ENCODE measurements around the gene GRB2.

Gene GRB2

DNA sequence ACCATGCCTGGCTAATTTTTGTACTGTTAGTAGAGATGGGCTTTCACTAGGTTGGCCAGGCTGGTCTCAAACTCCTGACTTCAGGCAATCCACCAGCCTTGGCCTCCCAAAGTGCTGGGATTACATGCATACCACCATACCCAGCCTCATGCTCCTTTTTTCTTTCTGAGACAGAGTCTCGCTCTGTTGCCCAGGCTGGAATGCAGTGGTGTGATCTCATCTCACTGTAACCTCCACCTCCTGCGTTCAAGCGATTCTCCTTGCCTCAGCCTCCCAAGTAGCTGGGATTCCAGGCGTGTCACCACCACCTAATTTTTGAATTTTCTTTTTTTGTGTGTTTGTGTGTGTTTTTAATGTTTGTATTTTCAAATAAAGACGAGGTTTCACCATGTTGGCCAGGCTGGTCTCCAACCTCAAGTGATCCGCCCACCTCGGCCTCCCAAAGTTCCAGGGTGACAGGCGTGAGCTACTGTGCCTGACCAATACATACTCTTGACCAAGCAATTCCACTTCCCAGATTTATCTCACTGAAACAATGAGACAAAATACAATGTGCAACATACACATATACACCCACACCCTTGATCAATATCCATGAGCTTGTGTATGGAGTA lies 5.0 kb downstream of the GRB2 start:
- Histone ChIP-seq H3K4me3 (ENCODE audit: low read depth, low read length) (no peak overlapping the region), H3K4me2 (ENCODE audit: low read length) (no peak overlapping the region), H3K79me2 (peaks cover 72% of the 10 kb centered on the region), H3K9ac (no peak overlapping the region), H3K27me3 (ENCODE audit: control insufficient read depth, insufficient read depth, low read length) (no peaks in the 10 kb centered on the region), H3K36me3 (ENCODE audit: control insufficient read depth, insufficient read depth, low read length) (no peaks in the 10 kb centered on the region), H3K27ac (no peak overlapping the region), H3K4me1 (peaks cover under 1% of the 10 kb centered on the region), H3K9me3 (ENCODE audit: control insufficient read depth, low read length) (no peaks in the 10 kb centered on the region), H2AFZ (no peak overlapping the region)
- TF ChIP-seq, protein P1, sequence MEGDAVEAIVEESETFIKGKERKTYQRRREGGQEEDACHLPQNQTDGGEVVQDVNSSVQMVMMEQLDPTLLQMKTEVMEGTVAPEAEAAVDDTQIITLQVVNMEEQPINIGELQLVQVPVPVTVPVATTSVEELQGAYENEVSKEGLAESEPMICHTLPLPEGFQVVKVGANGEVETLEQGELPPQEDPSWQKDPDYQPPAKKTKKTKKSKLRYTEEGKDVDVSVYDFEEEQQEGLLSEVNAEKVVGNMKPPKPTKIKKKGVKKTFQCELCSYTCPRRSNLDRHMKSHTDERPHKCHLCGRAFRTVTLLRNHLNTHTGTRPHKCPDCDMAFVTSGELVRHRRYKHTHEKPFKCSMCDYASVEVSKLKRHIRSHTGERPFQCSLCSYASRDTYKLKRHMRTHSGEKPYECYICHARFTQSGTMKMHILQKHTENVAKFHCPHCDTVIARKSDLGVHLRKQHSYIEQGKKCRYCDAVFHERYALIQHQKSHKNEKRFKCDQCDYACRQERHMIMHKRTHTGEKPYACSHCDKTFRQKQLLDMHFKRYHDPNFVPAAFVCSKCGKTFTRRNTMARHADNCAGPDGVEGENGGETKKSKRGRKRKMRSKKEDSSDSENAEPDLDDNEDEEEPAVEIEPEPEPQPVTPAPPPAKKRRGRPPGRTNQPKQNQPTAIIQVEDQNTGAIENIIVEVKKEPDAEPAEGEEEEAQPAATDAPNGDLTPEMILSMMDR (IDR thresholded peaks at IDR 0.05): no peak

DNA sequence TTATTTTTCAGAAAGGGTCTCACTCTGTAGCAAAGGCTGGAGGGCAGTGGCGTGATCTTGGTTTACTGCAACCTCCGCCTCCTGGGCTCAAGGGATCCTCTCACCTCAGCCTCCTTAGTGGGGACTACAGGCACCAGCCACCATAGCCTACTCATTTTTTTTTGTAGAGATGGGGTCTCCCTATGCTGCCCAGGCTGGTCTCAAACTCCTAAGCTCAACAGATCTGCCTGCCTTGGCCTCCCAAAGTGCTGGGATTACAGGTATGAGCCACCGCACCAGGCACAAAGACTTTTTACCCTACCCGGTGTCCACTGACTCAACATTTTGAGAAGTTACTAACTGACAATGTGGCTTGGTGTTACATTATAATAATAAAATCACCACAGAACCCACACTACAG lies 7.2 kb downstream of the GRB2 start:
- Histone ChIP-seq H3K9ac (no peak overlapping the region), H3K27ac (no peak overlapping the region), H3K27me3 (ENCODE audit: control insufficient read depth, insufficient read depth, low read length) (no peaks in the 10 kb centered on the region), H3K36me3 (ENCODE audit: control insufficient read depth, insufficient read depth, low read length) (no peaks in the 10 kb centered on the region), H3K79me2 (peaks cover 69% of the 10 kb centered on the region), H2AFZ (no peak overlapping the region), H3K4me3 (ENCODE audit: low read depth, low read length) (no peak overlapping the region), H3K4me1 (peaks cover 13% of the 10 kb centered on the region), H3K9me3 (ENCODE audit: control insufficient read depth, low read length) (no peaks in the 10 kb centered on the region), H3K4me2 (ENCODE audit: low read length) (no peak overlapping the region)
- TF ChIP-seq, protein P1 (IDR thresholded peaks at IDR 0.05): no peak

DNA sequence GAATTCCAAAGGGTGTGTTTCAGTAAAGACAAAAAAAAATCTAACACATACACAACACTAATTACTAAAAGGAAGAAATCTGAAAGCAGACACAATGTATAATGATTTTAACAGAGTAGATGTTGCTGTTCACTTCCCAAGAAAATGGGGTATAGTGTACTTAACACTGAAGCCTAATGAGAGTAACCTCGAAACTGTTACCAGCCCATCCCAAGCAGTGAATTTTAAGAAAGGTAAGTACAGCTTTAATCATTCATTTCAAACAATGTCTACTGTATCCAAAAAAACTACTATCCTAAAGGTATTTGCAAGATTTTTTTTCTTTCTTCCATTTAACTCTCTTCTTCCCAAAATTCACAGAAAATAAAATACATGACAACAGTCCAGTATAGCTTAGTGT lies 8.3 kb downstream of the GRB2 start:
- no peaks in the 10 kb centered on the region for H3K36me3 ChIP-seq (ENCODE audit: control insufficient read depth, insufficient read depth, low read length)
- TF ChIP-seq, protein P1 (IDR thresholded peaks at IDR 0.05): no peak
- H3K9me3 ChIP-seq (ENCODE audit: control insufficient read depth, low read length): no peaks in the 10 kb centered on the region
- no peak overlapping the region for H3K4me2 ChIP-seq (ENCODE audit: low read length)
- H3K4me1 ChIP-seq: peaks cover 21% of the 10 kb centered on the region
- H3K79me2 ChIP-seq: peaks cover 62% of the 10 kb centered on the region
- H3K27ac ChIP-seq: no peak overlapping the region
- H2AFZ ChIP-seq: no peak overlapping the region
- H3K9ac ChIP-seq: no peak overlapping the region
- H3K27me3 ChIP-seq (ENCODE audit: control insufficient read depth, insufficient read depth, low read length): no peaks in the 10 kb centered on the region
- H3K4me3 ChIP-seq (ENCODE audit: low read depth, low read length): no peak overlapping the region

DNA sequence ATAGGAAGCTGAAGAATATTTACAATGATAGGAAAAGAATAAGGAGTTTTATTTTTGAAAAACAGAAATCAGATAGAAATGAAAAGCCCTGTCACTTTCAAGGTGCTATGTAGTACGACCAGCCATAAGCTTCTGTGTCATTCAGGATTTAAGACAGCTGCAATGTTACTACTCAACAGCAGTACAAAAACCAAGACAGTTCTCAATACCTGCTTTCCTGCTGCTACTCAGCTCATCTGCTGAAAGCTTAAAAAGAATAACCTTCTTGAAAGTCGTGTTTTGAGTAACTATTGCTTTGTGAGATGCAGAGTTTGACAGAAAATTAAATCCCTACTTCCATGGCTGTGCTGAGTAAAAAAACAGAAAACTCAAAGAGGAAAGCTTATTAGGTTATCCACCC lies 8.7 kb downstream of the GRB2 start:
- Histone ChIP-seq H3K9me3 (ENCODE audit: control insufficient read depth, low read length) (no peaks in the 10 kb centered on the region), H3K27ac (no peak overlapping the region), H3K36me3 (ENCODE audit: control insufficient read depth, insufficient read depth, low read length) (no peaks in the 10 kb centered on the region), H3K4me2 (ENCODE audit: low read length) (no peak overlapping the region), H2AFZ (no peak overlapping the region), H3K4me3 (ENCODE audit: low read depth, low read length) (no peak overlapping the region), H3K27me3 (ENCODE audit: control insufficient read depth, insufficient read depth, low read length) (no peaks in the 10 kb centered on the region), H3K9ac (no peak overlapping the region), H3K4me1 (peaks cover 21% of the 10 kb centered on the region), H3K79me2 (peaks cover 58% of the 10 kb centered on the region)
- TF ChIP-seq, protein P1 (IDR thresholded peaks at IDR 0.05): no peak

DNA sequence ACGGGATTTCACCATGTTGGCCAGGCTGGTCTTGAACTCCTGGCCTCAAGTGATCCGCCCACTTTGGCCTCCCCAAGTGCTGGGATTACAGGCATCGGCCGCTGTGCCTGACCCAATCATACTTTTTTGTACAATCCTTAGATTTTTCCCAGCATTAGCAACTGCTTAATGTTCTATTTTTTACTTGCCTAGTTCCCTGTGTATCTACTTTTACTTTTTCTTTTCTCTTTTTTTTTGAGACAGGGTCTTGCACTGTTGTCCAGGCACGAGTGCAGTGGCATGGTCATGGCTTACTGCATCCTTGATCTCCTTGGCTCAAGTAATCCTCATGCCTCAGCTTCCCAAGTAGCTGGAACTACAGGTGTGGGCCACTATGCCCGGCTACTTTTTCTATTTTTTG lies 9.5 kb downstream of the GRB2 start:
- peaks cover 24% of the 10 kb centered on the region for H3K4me1 ChIP-seq
- peaks cover 57% of the 10 kb centered on the region for H3K79me2 ChIP-seq
- no peak overlapping the region for H2AFZ ChIP-seq
- no peak overlapping the region for H3K4me2 ChIP-seq (ENCODE audit: low read length)
- H3K4me3 ChIP-seq (ENCODE audit: low read depth, low read length): no peak overlapping the region
- H3K36me3 ChIP-seq (ENCODE audit: control insufficient read depth, insufficient read depth, low read length): no peaks in the 10 kb centered on the region
- no peaks in the 10 kb centered on the region for H3K27me3 ChIP-seq (ENCODE audit: control insufficient read depth, insufficient read depth, low read length)
- no peak overlapping the region for H3K27ac ChIP-seq
- H3K9me3 ChIP-seq (ENCODE audit: control insufficient read depth, low read length): no peaks in the 10 kb centered on the region
- no peak overlapping the region for H3K9ac ChIP-seq
- TF ChIP-seq, protein P1 (IDR thresholded peaks at IDR 0.05): no peak
